Spleen (tissue), 11 donors: ENCODE data around the gene HCFC1. TPM values are rescaled to one million over a fixed set of nuclear protein-coding genes. Genes with fewer than 3 reads are reported as not detected.
A peak's percentile ranks its signal among the peaks of the same experiment; 100 is the strongest.

Source experiments
- DNase-seq: peaks from one replicate; pipeline ENCODE4 v3.0.0-alpha.2; 2020
- H3K27ac ChIP-seq, 8 donors: fragments of 200-600 bp; sonication (generic) in 7 of 8; 1 replicate in 4 of 8; 2 replicates in 4 of 8; pipeline versions ENCODE4 v1.5.0 to v1.8.0; 2016 to 2021; ENCODE audit warnings: inconsistent platforms in 4 of 8, mild to moderate bottlenecking in 4 of 8, moderate library complexity in 1 of 8
- H3K27me3 ChIP-seq, 7 donors: fragments of 200-600 bp; sonication (generic) in 6 of 7; replicated peaks in 1 of 7; 1 replicate in 4 of 7; 2 replicates in 3 of 7; pipeline versions ENCODE4 v1.5.0 to v1.8.0; 2016 to 2021; ENCODE audit warnings: inconsistent platforms in 3 of 7, mild to moderate bottlenecking in 1 of 7
- H3K36me3 ChIP-seq, 6 donors: fragments of 200-600 bp; sonication (generic) in 5 of 6; 1 replicate in 4 of 6; 2 replicates in 2 of 6; pipeline versions ENCODE4 v1.5.0 to v1.8.0; 2016 to 2021; ENCODE audit warnings: inconsistent platforms in 2 of 6
- H3K4me1 ChIP-seq, 6 donors: fragments of 200-600 bp; sonication (generic) in 5 of 6; 1 replicate in 3 of 6; 2 replicates in 3 of 6; pipeline versions ENCODE4 v1.5.0 to v1.8.0; 2016 to 2021; ENCODE audit warnings: inconsistent platforms in 3 of 6
- H3K4me3 ChIP-seq, 8 donors: fragments of 200-600 bp; sonication (generic) in 7 of 8; 1 replicate in 4 of 8; 2 replicates in 4 of 8; pipeline versions ENCODE4 v1.5.0 to v1.8.0; 2016 to 2021; ENCODE audit warnings: inconsistent platforms in 4 of 8, mild to moderate bottlenecking in 4 of 8, moderate library complexity in 2 of 8
- H3K9me3 ChIP-seq, 8 donors: fragments of 200-600 bp; sonication (generic) in 7 of 8; 1 replicate in 4 of 8; 2 replicates in 4 of 8; pipeline versions ENCODE4 v1.5.0 to v1.8.0; 2016 to 2021; ENCODE audit warnings: inconsistent platforms in 4 of 8
- POLR2A ChIP-seq, 3 donors: fragments of 450-650 bp; IDR thresholded peaks; one replicate each; pipeline ENCODE4 v1.5.1; 2017; ENCODE audit warnings: antibody characterized with exemption in 3 of 3, mild to moderate bottlenecking in 1 of 3
- POLR2AphosphoS5 ChIP-seq, 3 donors: sonication (generic); formaldehyde crosslinking; IDR thresholded peaks; one replicate each; pipeline ENCODE4 v1.5.1; 2017; ENCODE audit warnings: antibody characterized with exemption in 3 of 3
- WGBS, 5 donors: extraction: QIAGEN DNeasy Blood & Tissue Kit in 3 of 5; methylation state at CpG; one replicate each; pipeline versions ENCODE4 v1.1.5 to v1.1.7; 2013 to 2018; 5-methylcytosine and 5-hydroxymethylcytosine counted together
- intact Hi-C: fragments of 100-400 bp; cut with DNase I; formaldehyde crosslinking; loops from one replicate; pipeline ENCODE4 v1.15.0; 2023; ENCODE audit warnings: low total_unique reads
- polyA plus RNA-seq, 3 donors: library from polyadenylated mRNA; stranded (reverse); fragments of 200-250 nt; gene quantifications; one replicate each; pipeline ENCODE4 v1.2.1, GENCODE V29; 2013
- total RNA-seq, 7 donors: library from RNA; depleted of rRNA in 3 of 7; stranded (reverse); fragments of >200 nt in 3 of 7; fragmentation: NEBNext Ultra II Directional in 4 of 7; extraction: Animal tissue kit (Norgen Biotek cat#: 25700) in 4 of 7; gene quantifications; one replicate each; pipeline versions ENCODE4 v1.1.0 to v1.2.1, GENCODE V29; 2016 to 2021
- TF ChIP-seq, protein P1 (sequence below), 11 experiments: fragments of 200-600 bp in 7 of 11; fragments of 450-650 bp in 4 of 11; sonication (generic) in 4 of 11; IDR thresholded peaks in 8 of 11; conservative IDR thresholded peaks in 3 of 11; 1 replicate in 7 of 11; 2 replicates in 4 of 11; pipeline versions ENCODE4 v1.4.0 to v1.8.0; 2016 to 2021; ENCODE audit warnings: antibody characterized with exemption in 11 of 11, inconsistent platforms in 4 of 11, mild to moderate bottlenecking in 1 of 11
- donor health status: healthy with polysubstance abuse.
- donor health status: DM: no; HTN: no; CAD: no; lungs with moderate emphysema.
- donor health status: DM: no; HTN: no; CAD: no.
- donor health status: Bipolar disorder and iron deficiency.
- donor health status: healthy.
- donor health status: DM: no; HTN: no; CAD: no.
- donor health status: DM: yes; HTN: yes; CAD: no.

The HCFC1 gene
- total and polyA plus RNA-seq, 10 donors: 9.5 to 86.5 (median 60.8) TPM

DNA sequence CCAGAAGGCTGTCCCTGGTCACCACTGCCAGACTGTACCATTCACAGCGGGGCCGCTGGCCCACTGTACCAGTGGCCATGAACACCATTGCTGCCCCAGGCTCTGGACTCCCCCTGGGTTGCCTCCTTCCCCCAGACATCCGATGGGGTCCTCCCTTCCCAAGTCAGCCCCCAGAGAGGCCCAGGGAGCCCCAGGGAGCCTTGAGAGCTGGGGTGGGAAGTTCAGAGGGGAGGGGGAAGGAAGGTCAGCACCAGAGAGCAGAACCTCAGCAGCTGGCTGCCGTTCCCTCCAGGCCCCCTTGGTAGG lies 45.1 kb downstream of the HCFC1 start:
- H3K9me3 ChIP-seq: no peaks in the 10 kb centered on the region
- no peak for DNase-seq
- peaks cover 0 to 28% (median 2%) of the 10 kb centered on the region in 6 donors for H3K36me3 ChIP-seq
- peak overlapping the region; percentile 34 to 71 (median 52) for H3K4me3 ChIP-seq
- intact Hi-C loops: no loop called here
- peak overlapping the region; percentile 92 to 99 (median 97) for H3K27ac ChIP-seq
- WGBS, 5 donors: 0 to 23% (median 13%) methylated on average over 3 to 4 of the region's 4 CpGs; no CpG with 5 or more reads in 1 of the 5 donors
- H3K27me3 ChIP-seq: peaks cover 0 to 10% (median 0%) of the 10 kb centered on the region in 7 donors
- TF ChIP-seq, protein P1, sequence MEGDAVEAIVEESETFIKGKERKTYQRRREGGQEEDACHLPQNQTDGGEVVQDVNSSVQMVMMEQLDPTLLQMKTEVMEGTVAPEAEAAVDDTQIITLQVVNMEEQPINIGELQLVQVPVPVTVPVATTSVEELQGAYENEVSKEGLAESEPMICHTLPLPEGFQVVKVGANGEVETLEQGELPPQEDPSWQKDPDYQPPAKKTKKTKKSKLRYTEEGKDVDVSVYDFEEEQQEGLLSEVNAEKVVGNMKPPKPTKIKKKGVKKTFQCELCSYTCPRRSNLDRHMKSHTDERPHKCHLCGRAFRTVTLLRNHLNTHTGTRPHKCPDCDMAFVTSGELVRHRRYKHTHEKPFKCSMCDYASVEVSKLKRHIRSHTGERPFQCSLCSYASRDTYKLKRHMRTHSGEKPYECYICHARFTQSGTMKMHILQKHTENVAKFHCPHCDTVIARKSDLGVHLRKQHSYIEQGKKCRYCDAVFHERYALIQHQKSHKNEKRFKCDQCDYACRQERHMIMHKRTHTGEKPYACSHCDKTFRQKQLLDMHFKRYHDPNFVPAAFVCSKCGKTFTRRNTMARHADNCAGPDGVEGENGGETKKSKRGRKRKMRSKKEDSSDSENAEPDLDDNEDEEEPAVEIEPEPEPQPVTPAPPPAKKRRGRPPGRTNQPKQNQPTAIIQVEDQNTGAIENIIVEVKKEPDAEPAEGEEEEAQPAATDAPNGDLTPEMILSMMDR (IDR thresholded peaks at IDR 0.05 in 8 of 11, conservative IDR thresholded peaks at IDR 0.05 in 3 of 11): peak in 1 of 11 experiments; percentile 3
- no peak for TF ChIP-seq POLR2A (IDR thresholded peaks at IDR 0.05)
- H3K4me1 ChIP-seq: peaks cover 19 to 91% (median 77%) of the 10 kb centered on the region in 6 donors

DNA sequence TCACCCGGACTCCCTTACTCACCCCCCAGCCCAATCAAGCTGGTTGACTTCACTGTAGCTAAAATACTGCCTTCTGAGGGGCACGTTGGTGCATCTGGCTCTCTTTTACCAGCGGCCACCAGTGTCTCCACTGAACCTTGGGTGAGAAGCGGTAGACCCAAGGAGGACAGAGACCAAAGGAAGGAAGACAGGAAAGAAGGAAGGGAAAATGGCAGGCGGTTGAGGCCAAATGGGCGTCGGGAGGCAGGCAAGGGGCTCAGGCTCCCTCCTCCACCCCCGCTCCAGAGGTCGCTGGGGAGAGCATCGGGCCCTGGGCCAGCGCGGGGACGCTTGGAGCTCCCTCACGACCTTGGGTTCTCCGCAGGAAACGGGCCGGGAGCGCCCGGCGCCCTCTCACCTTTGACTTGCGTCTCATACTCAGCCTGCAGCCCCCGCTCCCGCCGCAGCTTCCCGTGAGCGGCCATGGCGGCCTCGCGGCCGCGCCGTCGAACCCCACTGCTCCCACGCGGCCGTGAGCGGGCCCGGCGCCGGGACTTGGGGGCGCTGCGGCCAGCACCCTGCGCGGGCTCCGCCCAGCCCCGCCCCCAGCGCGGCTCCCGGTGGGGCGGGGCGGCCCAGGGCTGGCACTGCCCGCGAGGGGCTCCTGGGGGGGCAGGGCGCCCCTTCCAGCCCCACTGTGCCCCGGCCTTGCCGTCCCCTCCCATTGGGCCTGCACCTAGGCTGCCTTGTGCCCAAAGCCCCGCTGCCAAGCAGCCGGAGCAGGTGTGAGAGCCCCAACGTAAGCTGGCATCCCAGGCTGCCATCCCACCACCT lies 45.7 kb downstream of the HCFC1 start, which contains the start of gene ARHGAP4:
TSS of gene ARHGAP4 (minus strand) at position 526 of the 813 bp plus-strand sequence. CDS start at position 464, 62 bp downstream.
- peaks cover 0 to 28% (median 4%) of the 10 kb centered on the region in 6 donors for H3K36me3 ChIP-seq
- 3 to 42% (median 6%) methylated on average over 16 to 59 of the region's 59 CpGs for WGBS, 5 donors
- peaks cover 0 to 15% (median 0%) of the 10 kb centered on the region in 7 donors for H3K27me3 ChIP-seq
- intact Hi-C loops: no loop called here
- no peaks in the 10 kb centered on the region for H3K9me3 ChIP-seq
- H3K27ac ChIP-seq: peak within 1 kb of the TSS; percentile 92 to 99 (median 97)
- peak; percentile 92 for DNase-seq
- peak within 1 kb of the TSS; percentile 34 to 71 (median 52) for H3K4me3 ChIP-seq
- H3K4me1 ChIP-seq: peaks cover 19 to 91% (median 81%) of the 10 kb centered on the region in 6 donors
- peak in 2 of 3 donors; percentile 38 to 69 for TF ChIP-seq POLR2AphosphoS5 (IDR thresholded peaks at IDR 0.05)
- TF ChIP-seq POLR2A (IDR thresholded peaks at IDR 0.05): no peak

DNA sequence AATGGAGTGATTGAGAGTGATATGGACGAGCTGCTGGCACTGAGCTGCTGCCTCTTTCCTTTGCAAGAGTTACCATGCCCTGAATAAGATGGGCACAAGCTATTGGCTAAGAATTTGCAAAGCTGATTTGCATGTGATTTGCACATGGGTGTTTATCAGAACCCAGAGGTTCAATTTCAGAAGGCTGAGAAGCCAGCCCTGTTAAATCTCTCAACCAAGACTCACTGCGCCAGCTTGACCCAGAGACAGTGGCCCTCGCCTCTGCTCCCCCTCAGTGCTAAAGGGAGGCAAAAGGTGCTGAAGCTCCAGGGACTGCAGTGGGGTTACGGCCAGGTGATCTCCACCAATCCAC lies 46.3 kb downstream of the HCFC1 start:
- peak overlapping the region; percentile 1 to 71 (median 52) for H3K4me3 ChIP-seq
- DNase-seq: no peak
- intact Hi-C loops: no loop called here
- H3K27me3 ChIP-seq: peaks cover 0 to 18% (median 0%) of the 10 kb centered on the region in 7 donors
- peaks cover 0 to 28% (median 6%) of the 10 kb centered on the region in 6 donors for H3K36me3 ChIP-seq
- peaks cover 19 to 91% (median 81%) of the 10 kb centered on the region in 6 donors for H3K4me1 ChIP-seq
- peak overlapping the region; percentile 92 to 99 (median 97) for H3K27ac ChIP-seq
- 19 to 64% (median 36%) methylated on average over 2 to 4 of the region's 4 CpGs for WGBS, 5 donors
- H3K9me3 ChIP-seq: no peaks in the 10 kb centered on the region
- TF ChIP-seq POLR2A (IDR thresholded peaks at IDR 0.05) (peak in 1 of 3 donors; percentile 37), POLR2AphosphoS5 (IDR thresholded peaks at IDR 0.05) (peak in 2 of 3 donors; percentile 48 to 82)
- TF ChIP-seq, protein P1 (IDR thresholded peaks at IDR 0.05 in 8 of 11, conservative IDR thresholded peaks at IDR 0.05 in 3 of 11): no peak

DNA sequence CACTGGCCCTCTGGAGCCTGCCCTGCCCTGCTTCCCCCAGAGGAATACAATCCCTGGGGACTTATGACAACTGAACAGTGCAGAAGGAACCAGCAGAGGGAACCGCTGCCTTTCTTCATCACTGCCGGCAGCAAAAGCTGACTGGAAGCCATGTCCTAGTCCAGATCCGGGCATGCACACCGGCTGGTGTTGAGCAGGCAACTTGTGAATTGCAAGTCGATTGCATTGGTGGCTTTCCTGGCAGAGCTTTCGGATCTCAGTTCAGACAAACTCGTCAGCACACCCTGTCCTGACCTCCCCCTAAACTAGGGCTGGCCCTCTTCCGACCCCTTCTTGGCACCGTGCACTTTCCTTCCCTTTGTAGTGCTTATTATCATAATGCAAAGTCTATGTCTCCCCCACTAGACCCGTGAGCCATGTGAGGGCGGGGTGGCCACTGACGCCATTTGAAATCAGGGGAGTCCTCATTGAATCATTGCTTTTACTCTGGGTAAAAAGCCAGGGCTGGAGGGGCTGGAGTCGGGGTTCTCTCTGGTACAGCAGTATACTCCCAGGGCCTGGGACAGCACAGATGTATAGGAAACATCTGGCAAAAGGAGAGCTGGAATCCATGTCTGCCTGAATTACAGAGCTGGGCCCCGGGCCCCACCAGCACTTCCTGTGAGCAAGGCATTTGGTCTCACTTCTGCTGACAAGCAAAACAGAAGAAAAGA lies 47.3 kb downstream of the HCFC1 start:
- Histone ChIP-seq H3K36me3 (peaks cover 0 to 28% (median 7%) of the 10 kb centered on the region in 6 donors), H3K27ac (peak overlapping the region; percentile 27 to 99 (median 97)), H3K9me3 (no peaks in the 10 kb centered on the region), H3K4me1 (peaks cover 18 to 80% (median 73%) of the 10 kb centered on the region in 6 donors), H3K4me3 (peak overlapping the region; percentile 1 to 71 (median 52)), H3K27me3 (peaks cover 0 to 18% (median 0%) of the 10 kb centered on the region in 7 donors)
- TF ChIP-seq POLR2A (IDR thresholded peaks at IDR 0.05) (no peak), POLR2AphosphoS5 (IDR thresholded peaks at IDR 0.05) (peak; percentile 15 to 51 (median 50))
- TF ChIP-seq, protein P1 (IDR thresholded peaks at IDR 0.05 in 8 of 11, conservative IDR thresholded peaks at IDR 0.05 in 3 of 11): peak in 8 of 11 experiments; percentile 27 to 59 (median 42)
- WGBS, 5 donors: 1 to 35% (median 8%) methylated on average over 10 to 14 of the region's 14 CpGs
- intact Hi-C loops: no loop called here
- DNase-seq: peak; percentile 88
